ENCODE results near the gene TSR1. TPM values are rescaled to one million over a fixed set of nuclear protein-coding genes. Genes with fewer than 3 reads are reported as not detected.

The TSR1 gene
- total RNA-seq, 2 experiments from 2014 or later = 27.8 to 30.2 TPM

GRCh38 chr17:2309338-2310154, 26.7 kb downstream of the TSR1 start:
- Mint-ChIP-seq H3K27ac (no peak overlapping the region), H3K9me3 (no peaks in the 10 kb centered on the region), H3K4me1 (peaks cover 21% of the 10 kb centered on the region), H3K4me3 (no peak overlapping the region), H3K27me3 (no peaks in the 10 kb centered on the region), H3K36me3 (peaks cover 21% of the 10 kb centered on the region)
- ATAC-seq (ENCODE audit: low read depth) = no peak
- POLR2A ChIA-PET = interaction anchor here (0.8 kb wide), 1 partner anchor 26 kb away, joined by 3 read pairs; no protein-coding TSS in a partner anchor
- no peak for DNase-seq

- peaks cover 28% of the 10 kb centered on the region for H3K36me3 Mint-ChIP-seq
- peaks cover 33% of the 10 kb centered on the region for H3K4me1 Mint-ChIP-seq
- no peak for ATAC-seq (ENCODE audit: low read depth)
- DNase-seq = no peak
- H3K27me3 Mint-ChIP-seq = no peaks in the 10 kb centered on the region
- POLR2A ChIA-PET = interaction anchor here (0.9 to 2.7 kb wide), 2 partner anchors 8 to 32 kb away, joined by 5 to 25 read pairs; partner anchors contain the start of genes SGSM2 and TSR1
- H3K9me3 Mint-ChIP-seq = no peaks in the 10 kb centered on the region
- H3K4me3 Mint-ChIP-seq = peak overlapping the region; percentile 69
- no peak overlapping the region for H3K27ac Mint-ChIP-seq
Observed at GRCh38 chr17:2304931-2305330, 31.3 kb downstream of the TSR1 start.

GRCh38 chr17:2303204-2304188, 32.8 kb downstream of the TSR1 start, which contains the start of the genes SMG6 and SRR:
SMG6 (minus strand) TSS chr17:2303785; CDS start chr17:2303720, 65 bp downstream.
SRR (plus strand) TSS chr17:2303950; CDS start chr17:2315561, 11,611 bp downstream.
- H3K36me3 Mint-ChIP-seq = peaks cover 29% of the 10 kb centered on the region
- POLR2A ChIA-PET = interaction anchor here (0.6 to 2.7 kb wide), 13 partner anchors 11 to 587 kb away, joined by 3 to 25 read pairs (median 4); partner anchors contain the start of genes SGSM2 and TSR1
- ATAC-seq (ENCODE audit: low read depth) = peak; percentile 88
- H3K27me3 Mint-ChIP-seq = no peaks in the 10 kb centered on the region
- peak within 1 kb of the TSS; percentile 96 for H3K4me3 Mint-ChIP-seq
- H3K9me3 Mint-ChIP-seq = no peaks in the 10 kb centered on the region
- peak within 1 kb of the TSS; percentile 81 for H3K27ac Mint-ChIP-seq
- peak; percentile 95 for DNase-seq
- H3K4me1 Mint-ChIP-seq = peaks cover 32% of the 10 kb centered on the region

GRCh38 chr17:2302778-2303203, 33.5 kb downstream of the TSR1 start:
- Mint-ChIP-seq H3K36me3 (peaks cover 33% of the 10 kb centered on the region), H3K4me1 (peaks cover 32% of the 10 kb centered on the region), H3K9me3 (no peaks in the 10 kb centered on the region), H3K4me3 (peak overlapping the region; percentile 96), H3K27ac (peak overlapping the region; percentile 81), H3K27me3 (no peaks in the 10 kb centered on the region)
- ATAC-seq (ENCODE audit: low read depth) = no peak
- POLR2A ChIA-PET = interaction anchor here (0.5 to 2.7 kb wide), 7 partner anchors 27 to 245 kb away, joined by 3 to 25 read pairs (median 4); partner anchors contain the start of genes SGSM2 and TSR1
- DNase-seq = no peak

- ATAC-seq (ENCODE audit: low read depth) (no peak), DNase-seq (no peak)
- Mint-ChIP-seq H3K27ac (peak overlapping the region; percentile 1), H3K4me3 (no peak overlapping the region), H3K4me1 (peaks cover 35% of the 10 kb centered on the region), H3K27me3 (no peaks in the 10 kb centered on the region), H3K36me3 (peaks cover 37% of the 10 kb centered on the region), H3K9me3 (no peaks in the 10 kb centered on the region)
- POLR2A ChIA-PET = no interaction called here
Observed at GRCh38 chr17:2299756-2300155, 36.5 kb downstream of the TSR1 start.

GRCh38 chr17:2299136-2299535, 37.1 kb downstream of the TSR1 start:
- Mint-ChIP-seq H3K27ac (no peak overlapping the region), H3K4me1 (peaks cover 38% of the 10 kb centered on the region), H3K4me3 (no peak overlapping the region), H3K36me3 (peaks cover 42% of the 10 kb centered on the region), H3K27me3 (no peaks in the 10 kb centered on the region), H3K9me3 (no peaks in the 10 kb centered on the region)
- ATAC-seq (ENCODE audit: low read depth) (no peak), DNase-seq (no peak)
- POLR2A ChIA-PET = no interaction called here

GRCh38 chr17:2297023-2297422, 39.2 kb downstream of the TSR1 start:
- H3K36me3 Mint-ChIP-seq = peaks cover 53% of the 10 kb centered on the region

GRCh38 chr17:2295575-2295974, 40.7 kb downstream of the TSR1 start:
- Mint-ChIP-seq H3K4me3 (peak overlapping the region; percentile 35), H3K36me3 (peaks cover 56% of the 10 kb centered on the region), H3K27me3 (no peaks in the 10 kb centered on the region), H3K9me3 (no peaks in the 10 kb centered on the region), H3K27ac (peak overlapping the region; percentile 21), H3K4me1 (peaks cover 38% of the 10 kb centered on the region)
- no peak for DNase-seq
- POLR2A ChIA-PET = interaction anchor here (0.6 to 0.7 kb wide), 2 partner anchors 33 to 98 kb away, joined by 3 read pairs; no protein-coding TSS in a partner anchor
- peak; percentile 60 for ATAC-seq (ENCODE audit: low read depth)

More at GRCh38 chr17:2297023-2297422, 39.2 kb downstream of the TSR1 start:
- H3K4me1 Mint-ChIP-seq = peaks cover 41% of the 10 kb centered on the region
- no peak overlapping the region for H3K4me3 Mint-ChIP-seq
- no peaks in the 10 kb centered on the region for H3K27me3 Mint-ChIP-seq
- H3K27ac Mint-ChIP-seq = no peak overlapping the region
- POLR2A ChIA-PET = interaction anchor here (0.7 kb wide), 2 partner anchors 68 to 1966 kb away, joined by 5 to 7 read pairs; no protein-coding TSS in a partner anchor
- ATAC-seq (ENCODE audit: low read depth) (no peak), DNase-seq (no peak)
- H3K9me3 Mint-ChIP-seq = no peaks in the 10 kb centered on the region

GRCh38 chr17:2292100-2292499, 44.2 kb downstream of the TSR1 start:
- no peak for ATAC-seq (ENCODE audit: low read depth)
- Mint-ChIP-seq H3K27ac (peak overlapping the region; percentile 35), H3K4me3 (no peak overlapping the region), H3K9me3 (no peaks in the 10 kb centered on the region), H3K4me1 (peaks cover 27% of the 10 kb centered on the region), H3K36me3 (peaks cover 46% of the 10 kb centered on the region), H3K27me3 (no peaks in the 10 kb centered on the region)
- POLR2A ChIA-PET = interaction anchor here (1.0 to 1.4 kb wide), 3 partner anchors 11 to 44 kb away, joined by 3 to 8 read pairs (median 4); partner anchors contain the start of genes SMG6, SRR and TSR1
- DNase-seq = no peak

- ATAC-seq (ENCODE audit: low read depth) (no peak), DNase-seq (no peak)
- Mint-ChIP-seq H3K36me3 (peaks cover 38% of the 10 kb centered on the region), H3K27ac (no peak overlapping the region), H3K4me1 (peaks cover 19% of the 10 kb centered on the region), H3K4me3 (no peak overlapping the region), H3K9me3 (no peaks in the 10 kb centered on the region), H3K27me3 (no peaks in the 10 kb centered on the region)
- POLR2A ChIA-PET = no interaction called here
Observed at GRCh38 chr17:2289878-2290478, 46.3 kb downstream of the TSR1 start.

- Mint-ChIP-seq H3K4me1 (peaks cover 42% of the 10 kb centered on the region), H3K36me3 (peaks cover 43% of the 10 kb centered on the region)
Observed at GRCh38 chr17:2283302-2283701, 53.0 kb downstream of the TSR1 start.

GRCh38 chr17:2282297-2282873, 53.9 kb downstream of the TSR1 start:
- Mint-ChIP-seq H3K36me3 (peaks cover 42% of the 10 kb centered on the region), H3K4me1 (peaks cover 43% of the 10 kb centered on the region), H3K4me3 (peak overlapping the region; percentile 33), H3K9me3 (no peaks in the 10 kb centered on the region), H3K27ac (peak overlapping the region; percentile 54), H3K27me3 (no peaks in the 10 kb centered on the region)
- POLR2A ChIA-PET = interaction anchor here (0.7 to 2.8 kb wide), 7 partner anchors 16 to 228 kb away, joined by 3 to 23 read pairs (median 6); partner anchors contain the start of gene HIC1
- DNase-seq (no peak), ATAC-seq (ENCODE audit: low read depth) (no peak)

More at GRCh38 chr17:2283302-2283701, 53.0 kb downstream of the TSR1 start:
- no peak for ATAC-seq (ENCODE audit: low read depth)
- Mint-ChIP-seq H3K27ac (peak overlapping the region; percentile 9), H3K27me3 (no peaks in the 10 kb centered on the region), H3K4me3 (no peak overlapping the region), H3K9me3 (no peaks in the 10 kb centered on the region)
- DNase-seq = no peak
- POLR2A ChIA-PET = interaction anchor here (0.6 to 2.6 kb wide), 7 partner anchors 17 to 229 kb away, joined by 3 to 16 read pairs (median 4); partner anchors contain the start of genes HIC1, SMG6 and SRR
